IMR-90 (cell line): ENCODE measurements around the gene ADCY2. TPM values are rescaled to one million over a fixed set of nuclear protein-coding genes. Genes with fewer than 3 reads are reported as not detected.

Experiments used
- ATAC-seq: fragments of 200-7000 bp; cut with Tn5 transposase; 2 replicates; pipeline ENCODE4 v1.9.1; 2020; ENCODE audit warnings: low read depth, mild to moderate bottlenecking, moderate library complexity
- BruUV-seq: library from RNA; stranded (reverse); fragments of 400-500 nt; replicated peaks from 2 replicates; lab custom pipeline; 2021; lab: Mats Ljungman, UMichigan
- CTCF ChIA-PET: fragments of 300-600 bp; formaldehyde crosslinking; extraction: SDS; loops from one replicate; lab custom pipeline; 2021; ENCODE audit warnings: antibody characterized with exemption; lab: Yijun Ruan, JAX
- POLR2A ChIA-PET: fragments of 300-600 bp; sonication (Branson Sonifier 250); formaldehyde crosslinking; loops from one replicate; lab custom pipeline; 2022; ENCODE audit warnings: antibody characterized with exemption; ENCODE audit not compliant: unreplicated experiment; lab: Charles Lee
- DNase-seq: peaks from one replicate; pipeline ENCODE4 v3.0.0; 2013
- H2AFZ ChIP-seq: replicated peaks from 2 replicates; pipeline ENCODE3; 2013; ENCODE audit warnings: low read length, mild to moderate bottlenecking; ENCODE audit not compliant: poor library complexity
- H2AK5ac ChIP-seq: 2 replicates; pipeline ENCODE4 v1.6.1; 2013; ENCODE audit warnings: low read depth, low read length, inconsistent platforms
- H2AK9ac ChIP-seq: replicated peaks from 2 replicates; pipeline ENCODE3; 2013; ENCODE audit warnings: mild to moderate bottlenecking, low read depth, low read length, moderate library complexity; ENCODE audit not compliant: poor library complexity
- H2BK120ac ChIP-seq: 2 replicates; pipeline ENCODE4 v1.6.1; 2013; ENCODE audit warnings: low read depth, low read length, inconsistent platforms
- H2BK15ac ChIP-seq: 3 replicates; pipeline ENCODE4 v1.6.1; 2013; ENCODE audit warnings: low read depth, low read length, inconsistent platforms
- H2BK20ac ChIP-seq: 2 replicates; pipeline ENCODE4 v1.6.1; 2013; ENCODE audit warnings: low read depth, mild to moderate bottlenecking, inconsistent platforms, low read length, moderate library complexity
- H2BK5ac ChIP-seq: 2 replicates; pipeline ENCODE4 v1.6.1; 2013; ENCODE audit warnings: mild to moderate bottlenecking, low read depth, low read length, inconsistent platforms; ENCODE audit not compliant: poor library complexity, severe bottlenecking
- H3K14ac ChIP-seq: replicated peaks from 2 replicates; pipeline ENCODE4 v1.6.1; 2013; ENCODE audit warnings: low read depth, low read length, inconsistent platforms
- H3K18ac ChIP-seq: 2 replicates; pipeline ENCODE4 v1.6.1; 2013; ENCODE audit warnings: low read depth, low read length, control low read depth
- H3K23ac ChIP-seq: 2 replicates; pipeline ENCODE4 v1.6.1; 2013; ENCODE audit warnings: low read depth, low read length, inconsistent platforms
- H3K27ac ChIP-seq: 2 replicates; pipeline ENCODE4 v1.5.1; 2013; ENCODE audit warnings: mild to moderate bottlenecking, control low read depth, low read length; ENCODE audit not compliant: insufficient read depth
- H3K27me3 ChIP-seq: 2 replicates; pipeline ENCODE4 v1.6.1; 2013; ENCODE audit warnings: low read length; ENCODE audit not compliant: control insufficient read depth, insufficient read depth
- H3K36me3 ChIP-seq: 2 replicates; pipeline ENCODE4 v1.6.1; 2013; ENCODE audit warnings: low read length, mixed read lengths; ENCODE audit not compliant: control insufficient read depth, insufficient read depth
- H3K4ac ChIP-seq: 2 replicates; pipeline ENCODE4 v1.6.1; 2013; ENCODE audit warnings: low read depth, low read length, inconsistent platforms
- H3K4me1 ChIP-seq: 2 replicates; pipeline ENCODE4 v1.6.1; 2013; ENCODE audit warnings: low read length, mixed read lengths; ENCODE audit not compliant: control insufficient read depth, insufficient read depth
- H3K4me2 ChIP-seq: 2 replicates; pipeline ENCODE4 v1.6.1; 2013; ENCODE audit warnings: low read depth, mild to moderate bottlenecking, control low read depth, low read length, moderate library complexity
- H3K4me3 ChIP-seq: 2 replicates; pipeline ENCODE4 v1.5.1; 2013; ENCODE audit warnings: low read depth, mild to moderate bottlenecking, control low read depth, low read length, moderate library complexity; ENCODE audit not compliant: insufficient read depth
- H3K56ac ChIP-seq: 2 replicates; pipeline ENCODE4 v1.6.1; 2013; ENCODE audit warnings: low read length, inconsistent platforms; ENCODE audit not compliant: insufficient read depth; ENCODE audit errors: extremely low read depth
- H3K79me1 ChIP-seq, 2 experiments: 2 replicates each; pipeline ENCODE4 v1.6.1; 2013; ENCODE audit warnings: low read length in 2 of 2, inconsistent platforms in 1 of 2, low read depth in 1 of 2
- H3K9ac ChIP-seq: 2 replicates; pipeline ENCODE4 v1.6.1; 2013; ENCODE audit warnings: low read depth, low read length, control low read depth
- H3K9me1 ChIP-seq: 2 replicates; pipeline ENCODE4 v1.6.1; 2013; ENCODE audit warnings: low read length, inconsistent platforms; ENCODE audit not compliant: insufficient read depth
- H3K9me3 ChIP-seq: 2 replicates; pipeline ENCODE4 v1.6.1; 2013; ENCODE audit warnings: low read length; ENCODE audit not compliant: control insufficient read depth, insufficient read depth
- H4K20me1 ChIP-seq: 2 replicates; pipeline ENCODE4 v1.6.1; 2013; ENCODE audit warnings: low read length, inconsistent platforms; ENCODE audit not compliant: insufficient read depth
- H4K5ac ChIP-seq: 2 replicates; pipeline ENCODE4 v1.6.1; 2013; ENCODE audit warnings: mild to moderate bottlenecking, low read depth, low read length, control low read depth
- H4K8ac ChIP-seq, 2 experiments: 2 replicates each; pipeline ENCODE4 v1.6.1; 2013; ENCODE audit warnings: low read depth in 2 of 2, low read length in 2 of 2, control low read depth in 1 of 2, inconsistent platforms in 1 of 2
- H4K91ac ChIP-seq: 2 replicates; pipeline ENCODE4 v1.6.1; 2013; ENCODE audit warnings: low read depth, low read length, inconsistent platforms; ENCODE audit not compliant: insufficient read depth
- CEBPB ChIP-seq: IDR thresholded peaks from 2 replicates; pipeline ENCODE4 v1.6.1; 2012; ENCODE audit warnings: low read depth, low read length, improper control_type of control experiment
- CHD1 ChIP-seq: IDR thresholded peaks from 2 replicates; pipeline ENCODE4 v1.6.1; 2012; ENCODE audit warnings: low read depth, low read length, improper control_type of control experiment
- MAZ ChIP-seq: IDR thresholded peaks from 2 replicates; pipeline ENCODE4 v1.6.1; 2012; ENCODE audit warnings: low read depth, mild to moderate bottlenecking, low read length, improper control_type of control experiment, moderate library complexity, borderline replicate concordance
- NFE2L2 ChIP-seq: fragments of 150-350 bp; IDR thresholded peaks from 2 replicates; pipeline ENCODE4 v1.6.1; 2016; ENCODE audit warnings: low read depth, mild to moderate bottlenecking, low read length
- POLR2A ChIP-seq: IDR thresholded peaks from 2 replicates; pipeline ENCODE4 v1.6.1; 2012; ENCODE audit warnings: mild to moderate bottlenecking, low read depth, low read length
- RAD21 ChIP-seq: IDR thresholded peaks from 2 replicates; pipeline ENCODE4 v1.6.1; 2012; ENCODE audit warnings: low read length, improper control_type of control experiment
- RFX5 ChIP-seq: IDR thresholded peaks from 2 replicates; pipeline ENCODE4 v1.8.0; 2012; ENCODE audit warnings: low read depth, mild to moderate bottlenecking, low read length, moderate library complexity
- WGBS, 2 experiments: methylation state at CpG; one replicate each; pipeline versions ENCODE4 v1.1.5 to v1.1.7; 2013; ENCODE audit warnings: missing lambda C conversion rate in 2 of 2; ENCODE audit not compliant: insufficient read length in 1 of 2; ENCODE audit errors: extremely low coverage in 2 of 2; 5-methylcytosine and 5-hydroxymethylcytosine counted together
- dilution Hi-C: fragments of 300-500 bp; cut with HindIII; formaldehyde crosslinking; loops from one replicate; pipeline ENCODE4 v1.14.3; 2018; ENCODE audit warnings: low sequenced_read_pairs; ENCODE audit not compliant: unreplicated experiment
- in situ Hi-C: fragments of 300-500 bp; cut with MboI; formaldehyde crosslinking; loops from 3 replicates; pipeline ENCODE4 v1.14.3; 2019; ENCODE audit warnings: low sequenced_read_pairs, inconsistent platforms, mixed read lengths
- intact Hi-C: fragments of 100-400 bp; cut with micrococcal nuclease; formaldehyde crosslinking; loops from 2 replicates; pipeline ENCODE4 v1.10.0; 2022
- polyA plus RNA-seq, 3 experiments: library from polyadenylated mRNA; depleted of rRNA; stranded (reverse); fragments of >200 nt; gene quantifications; 2 replicates each; pipeline ENCODE4 v1.2.3, GENCODE V29; 2012; ENCODE audit warnings: low replicate concordance in 1 of 3
- total RNA-seq: library from RNA; depleted of rRNA; stranded (reverse); fragments of >200 nt; gene quantifications from 2 replicates; pipeline ENCODE4 v1.2.3, GENCODE V29; 2012

ADCY2 gene
- total and polyA plus RNA-seq, 2 of the 4 experiments (the other 2 are of a cell fraction), result not detected

DNA sequence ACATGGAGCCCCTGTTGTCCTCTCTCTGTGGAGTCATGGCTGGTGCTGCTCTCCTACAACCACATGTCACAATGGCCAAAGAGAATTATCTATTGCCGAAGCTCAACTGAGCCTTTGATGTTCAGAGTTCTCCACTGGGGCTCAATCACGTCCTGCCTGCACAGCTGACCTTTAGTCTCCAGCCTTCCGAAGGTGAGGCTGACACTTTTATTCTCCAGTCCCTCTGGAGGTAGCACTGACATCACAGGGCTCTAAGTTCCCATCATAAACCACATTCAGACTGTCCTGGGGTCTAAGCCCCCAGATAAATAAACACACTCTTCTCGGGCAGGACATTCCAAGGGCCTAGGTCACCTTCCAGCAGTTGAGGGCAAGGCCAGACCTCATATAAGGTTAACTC is 23.4 kb downstream of the ADCY2 start:
- ChIA-PET POLR2A (no interaction called here), CTCF (no interaction called here)
- dilution Hi-C loops, result no loop called here
- Histone ChIP-seq H3K27ac (no peak overlapping the region), H2AK9ac (no peak overlapping the region), H3K4me1 (no peaks in the 10 kb centered on the region), H4K91ac (no peak overlapping the region), H2BK20ac (no peak overlapping the region), H3K9me1 (no peaks in the 10 kb centered on the region), H3K18ac (no peak overlapping the region), H3K9ac (no peak overlapping the region), H2AFZ (no peak overlapping the region), H4K20me1 (no peaks in the 10 kb centered on the region), H3K14ac (no peak overlapping the region), H2BK120ac (no peak overlapping the region), H2BK15ac (no peak overlapping the region), H4K8ac (no peak overlapping the region), H3K23ac (no peak overlapping the region), H2BK5ac (no peak overlapping the region), H3K56ac (no peak overlapping the region), H3K27me3 (no peaks in the 10 kb centered on the region), H3K4me2 (no peak overlapping the region), H3K36me3 (no peaks in the 10 kb centered on the region), H2AK5ac (no peak overlapping the region), H3K9me3 (peaks cover 29% of the 10 kb centered on the region), H3K79me1 (no peaks in the 10 kb centered on the region), H3K4me3 (no peak overlapping the region), H3K4ac (no peak overlapping the region), H4K5ac (no peak overlapping the region)
- no TSS peak for BruUV-seq
- in situ Hi-C loops, result no loop called here
- ATAC-seq (no peak), DNase-seq (no peak)
- TF ChIP-seq MAZ, result no peak
- TF ChIP-seq CEBPB, result no peak
- no peak for TF ChIP-seq NFE2L2
- TF ChIP-seq POLR2A, result no peak
- TF ChIP-seq RAD21, result no peak
- TF ChIP-seq CHD1, result no peak
- no peak for TF ChIP-seq RFX5
- intact Hi-C loops, result no loop called here
- 10% methylated on average over 2 of the region's 4 CpGs; no CpG with 5 or more reads in 1 of the 2 experiments for WGBS, 2 experiments
